Measurements from ENCODE around the gene PCDHB16.
"Not testable (repeated sequence)": the region's sequence is repeated elsewhere in the genome, so short reads cannot be mapped to it uniquely, and the experiment has no call there.

PCDHB16 gene

DNA sequence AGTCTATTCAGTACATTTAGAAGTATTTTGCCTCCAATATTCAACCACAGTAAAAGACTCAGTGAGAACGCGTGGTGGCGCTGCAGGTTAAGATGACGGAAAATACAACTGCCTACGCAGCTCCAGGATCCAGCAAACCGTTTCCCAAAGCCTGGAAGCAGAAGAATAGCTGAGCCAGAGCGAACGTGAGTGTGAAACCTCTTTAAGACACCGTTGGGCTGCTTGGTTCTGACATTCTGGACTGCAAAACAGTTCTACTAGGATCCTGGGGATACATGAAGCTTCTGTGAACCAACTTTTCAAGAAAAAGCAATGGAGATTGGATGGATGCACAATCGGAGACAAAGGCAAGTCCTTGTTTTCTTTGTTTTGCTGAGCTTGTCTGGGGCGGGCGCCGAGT is at the start of gene PCDHB16:
Gene PCDHB16, plus strand, starts transcription at position 140 of the 400 bp plus-strand sequence. Its CDS starts 173 bp downstream, at position 313.
- DNase-seq, result no peak

- DNase-seq, result no peak
These were observed 47.0 kb upstream of the PCDHB16 start, which contains the start of gene PCDHB5 for GRCh38 chr5:141135030-141135717. Gene PCDHB5 (plus strand): TSS chr5:141135206. CDS start chr5:141135435, 229 bp downstream.

DNA sequence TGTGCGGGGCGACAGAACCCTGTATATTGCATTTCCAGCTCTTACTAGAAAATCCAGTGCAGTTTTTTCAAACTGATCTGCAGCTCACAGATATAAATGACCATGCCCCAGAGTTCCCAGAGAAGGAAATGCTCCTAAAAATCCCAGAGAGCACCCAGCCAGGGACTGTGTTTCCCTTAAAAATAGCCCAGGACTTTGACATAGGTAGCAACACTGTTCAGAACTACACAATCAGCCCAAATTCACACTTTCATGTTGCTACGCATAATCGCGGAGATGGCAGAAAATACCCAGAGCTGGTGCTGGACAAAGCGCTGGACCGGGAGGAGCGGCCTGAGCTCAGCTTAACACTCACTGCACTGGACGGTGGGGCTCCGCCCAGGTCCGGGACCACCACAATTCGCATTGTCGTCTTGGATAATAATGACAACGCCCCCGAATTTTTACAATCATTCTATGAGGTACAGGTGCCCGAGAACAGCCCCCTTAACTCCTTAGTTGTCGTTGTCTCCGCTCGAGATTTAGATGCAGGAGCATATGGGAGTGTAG is 46.4 kb upstream of the PCDHB16 start:
- no peak for DNase-seq

DNA sequence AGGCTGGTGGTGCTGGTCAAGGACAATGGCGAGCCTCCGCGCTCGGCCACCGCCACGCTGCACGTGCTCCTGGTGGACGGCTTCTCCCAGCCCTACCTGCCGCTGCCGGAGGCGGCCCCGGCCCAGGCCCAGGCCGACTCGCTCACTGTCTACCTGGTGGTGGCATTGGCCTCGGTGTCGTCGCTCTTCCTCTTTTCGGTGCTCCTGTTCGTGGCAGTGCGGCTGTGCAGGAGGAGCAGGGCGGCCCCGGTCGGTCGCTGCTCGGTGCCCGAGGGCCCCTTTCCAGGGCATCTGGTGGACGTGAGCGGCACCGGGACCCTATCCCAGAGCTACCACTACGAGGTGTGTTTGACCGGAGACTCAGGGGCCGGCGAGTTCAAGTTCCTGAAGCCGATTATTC is 44.8 kb upstream of the PCDHB16 start:
- DNase-seq, result not testable (repeated sequence)

- DNase-seq, result no peak
These were observed 32.4 kb upstream of the PCDHB16 start, which contains the start of gene PCDHB6 for GRCh38 chr5:141149812-141150211. Gene PCDHB6 (plus strand): TSS chr5:141150057. CDS start chr5:141150258, 201 bp downstream.

GRCh38 chr5:141150224-141150992 is 31.8 kb upstream of the PCDHB16 start:
- no peak for DNase-seq

DNA sequence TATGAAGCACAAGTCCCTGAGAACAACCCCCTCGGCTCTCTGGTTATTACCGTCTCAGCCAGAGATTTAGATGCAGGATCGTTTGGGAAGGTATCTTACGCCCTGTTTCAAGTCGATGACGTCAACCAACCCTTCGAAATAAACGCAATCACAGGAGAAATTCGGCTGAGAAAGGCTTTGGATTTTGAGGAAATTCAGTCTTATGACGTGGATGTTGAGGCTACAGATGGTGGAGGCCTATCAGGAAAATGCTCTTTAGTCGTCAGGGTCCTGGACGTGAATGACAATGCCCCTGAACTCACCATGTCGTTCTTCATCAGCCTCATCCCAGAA is 31.2 kb upstream of the PCDHB16 start:
- no peak for DNase-seq

DNA sequence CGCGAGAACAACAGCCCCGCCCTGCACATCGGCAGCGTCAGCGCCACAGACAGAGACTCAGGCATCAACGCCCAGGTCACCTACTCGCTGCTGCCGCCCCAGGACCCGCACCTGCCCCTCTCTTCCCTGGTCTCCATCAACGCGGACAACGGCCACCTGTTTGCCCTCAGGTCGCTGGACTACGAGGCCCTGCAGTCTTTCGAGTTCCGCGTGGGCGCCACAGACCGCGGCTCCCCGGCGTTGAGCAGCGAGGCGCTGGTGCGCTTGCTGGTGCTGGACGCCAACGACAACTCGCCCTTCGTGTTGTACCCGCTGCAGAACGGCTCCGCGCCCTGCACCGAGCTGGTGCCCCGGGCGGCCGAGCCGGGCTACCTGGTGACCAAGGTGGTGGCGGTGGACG is 30.6 kb upstream of the PCDHB16 start:
- DNase-seq, result not testable (repeated sequence)

DNA sequence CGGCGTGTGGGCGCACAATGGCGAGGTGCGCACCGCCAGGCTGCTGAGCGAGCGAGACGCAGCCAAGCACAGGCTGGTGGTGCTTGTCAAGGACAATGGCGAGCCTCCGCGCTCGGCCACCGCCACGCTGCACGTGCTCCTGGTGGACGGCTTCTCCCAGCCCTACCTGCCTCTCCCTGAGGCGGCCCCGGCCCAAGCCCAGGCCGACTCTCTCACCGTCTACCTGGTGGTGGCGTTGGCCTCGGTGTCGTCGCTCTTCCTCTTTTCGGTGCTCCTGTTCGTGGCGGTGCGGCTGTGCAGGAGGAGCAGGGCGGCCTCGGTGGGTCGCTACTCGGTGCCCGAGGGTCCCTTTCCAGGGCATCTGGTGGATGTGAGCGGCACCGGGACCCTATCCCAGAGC is 30.1 kb upstream of the PCDHB16 start:
- DNase-seq, result not testable (repeated sequence)

DNA sequence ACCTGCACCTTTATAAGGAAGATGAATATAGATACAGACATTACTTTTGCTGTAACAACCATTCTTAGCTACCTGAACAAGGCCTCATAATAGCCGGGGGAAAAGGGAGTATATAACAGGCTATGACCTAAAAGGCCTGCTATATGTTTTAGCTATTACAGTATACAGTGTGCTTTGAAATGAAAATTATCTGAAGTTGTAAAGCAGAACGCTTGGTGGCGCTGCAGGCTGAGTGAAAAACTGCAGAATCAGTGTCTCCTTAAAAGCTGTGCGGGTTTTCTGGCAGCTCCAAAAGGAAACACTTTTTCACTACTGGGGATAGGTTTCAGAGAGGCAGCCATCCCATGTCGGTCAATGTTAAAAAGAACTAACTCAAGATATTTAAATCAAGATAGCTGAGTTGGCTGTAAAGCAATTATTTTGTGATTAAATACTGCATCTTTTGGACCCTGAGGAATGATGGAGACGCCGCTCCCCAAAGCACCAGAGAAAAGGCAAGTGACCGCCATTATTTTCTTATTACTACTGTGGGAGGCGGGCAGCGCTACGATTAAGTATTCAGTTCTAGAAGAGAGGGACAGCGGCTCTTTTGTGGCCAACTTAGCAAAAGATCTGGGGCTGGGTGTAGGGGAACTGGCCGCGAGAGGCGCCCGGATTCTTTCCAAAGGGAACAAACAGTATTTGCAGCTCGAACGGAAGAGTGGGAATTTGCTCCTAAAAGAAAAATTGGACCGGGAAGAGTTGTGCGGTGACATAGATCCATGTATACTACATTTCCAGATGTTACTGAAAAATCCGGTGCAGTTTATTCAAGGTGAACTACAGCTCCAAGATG is 26.4 kb upstream of the PCDHB16 start:
- DNase-seq, result no peak

DNA sequence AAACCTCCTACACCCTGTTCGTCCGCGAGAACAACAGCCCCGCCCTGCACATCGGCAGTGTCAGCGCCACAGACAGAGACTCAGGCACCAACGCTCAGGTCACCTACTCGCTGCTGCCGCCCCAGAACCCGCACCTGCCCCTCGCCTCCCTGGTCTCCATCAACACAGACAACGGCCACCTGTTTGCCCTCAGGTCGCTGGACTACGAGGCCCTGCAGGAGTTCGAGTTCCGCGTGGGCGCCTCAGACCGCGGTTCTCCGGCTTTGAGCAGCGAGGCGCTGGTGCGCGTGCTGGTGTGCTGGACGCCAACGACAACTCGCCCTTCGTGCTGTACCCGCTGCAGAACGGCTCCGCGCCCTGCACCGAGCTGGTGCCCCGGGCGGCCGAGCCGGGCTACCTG is 24.8 kb upstream of the PCDHB16 start:
- not testable (repeated sequence) for DNase-seq

DNA sequence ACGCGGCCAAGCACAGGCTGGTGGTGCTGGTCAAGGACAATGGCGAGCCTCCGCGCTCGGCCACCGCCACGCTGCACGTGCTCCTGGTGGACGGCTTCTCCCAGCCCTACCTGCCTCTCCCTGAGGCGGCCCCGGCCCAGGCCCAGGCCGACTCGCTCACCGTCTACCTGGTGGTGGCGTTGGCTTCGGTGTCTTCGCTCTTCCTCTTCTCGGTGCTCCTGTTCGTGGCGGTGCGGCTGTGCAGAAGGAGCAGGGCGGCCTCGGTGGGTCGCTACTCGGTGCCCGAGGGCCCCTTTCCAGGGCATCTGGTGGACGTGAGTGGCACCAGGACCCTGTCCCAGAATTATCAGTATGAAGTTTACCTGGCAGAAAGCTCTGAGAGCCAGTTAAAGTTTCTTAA is 24.3 kb upstream of the PCDHB16 start:
- DNase-seq, result not testable (repeated sequence)

- no peak for DNase-seq
These were observed 9.6 kb upstream of the PCDHB16 start, which contains the start of gene PCDHB7 for GRCh38 chr5:141172381-141173204. Gene PCDHB7 (plus strand): TSS chr5:141172644. CDS start chr5:141172836, 192 bp downstream.

- not testable (repeated sequence) for DNase-seq
These were observed 7.7 kb upstream of the PCDHB16 start for GRCh38 chr5:141174291-141175104.

DNA sequence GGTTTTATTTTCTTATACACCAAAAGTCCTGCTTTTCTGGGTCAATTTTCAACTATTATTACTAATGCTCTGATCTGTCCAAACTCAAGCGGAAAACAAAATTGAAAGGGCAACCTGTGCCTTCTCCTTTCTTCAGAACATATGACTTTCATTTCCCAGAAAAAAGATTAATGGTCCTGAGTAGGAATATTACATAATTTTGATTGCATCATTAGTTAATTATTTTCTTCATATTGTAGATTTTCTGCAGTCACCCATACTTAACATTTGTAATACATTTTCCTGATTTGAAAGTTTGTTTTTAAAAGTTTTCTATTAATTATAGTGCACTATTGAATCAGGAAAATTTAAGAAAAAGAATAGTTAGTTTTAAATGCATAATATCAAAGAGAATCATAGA is 6.3 kb upstream of the PCDHB16 start:
- DNase-seq, result no peak

- DNase-seq, result not testable (repeated sequence)
These were observed 4.5 kb upstream of the PCDHB16 start, which contains the start of gene PCDHB8 for GRCh38 chr5:141177577-141178191. Gene PCDHB8 (plus strand): TSS chr5:141177790. CDS start chr5:141178035, 245 bp downstream.

GRCh38 chr5:141179371-141179770 is 2.8 kb upstream of the PCDHB16 start:
- not testable (repeated sequence) for DNase-seq

- DNase-seq, result not testable (repeated sequence)
These were observed 2.3 kb upstream of the PCDHB16 start for GRCh38 chr5:141179876-141180275.

DNA sequence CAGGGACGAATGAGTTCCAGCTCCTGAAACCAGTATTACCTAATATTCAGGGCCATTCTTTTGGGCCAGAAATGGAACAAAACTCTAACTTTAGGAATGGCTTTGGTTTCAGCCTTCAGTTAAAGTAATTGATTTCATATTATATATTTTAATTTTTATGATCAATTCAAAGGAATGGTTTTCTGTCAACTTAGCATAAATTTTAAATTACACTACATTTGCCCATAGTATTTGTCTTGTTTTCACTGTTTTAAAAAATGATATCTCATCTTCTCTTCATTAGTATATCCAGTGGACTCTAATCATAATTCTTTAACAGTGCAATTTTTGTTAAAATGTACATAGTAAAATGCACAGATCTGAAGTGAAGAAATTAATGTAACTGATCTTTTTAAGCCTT is 1.9 kb upstream of the PCDHB16 start:
- DNase-seq, result no peak

All from right forelimb (tissue), 1 donor.